GM18502 (cell line): ENCODE results near the gene YIPF3.
"Not testable (repeated sequence)": the region's sequence is repeated elsewhere in the genome, so short reads cannot be mapped to it uniquely, and the experiment has no call there.

ENCODE experiments used
- ATAC-seq: cut with Tn5 transposase; IDR thresholded peaks from one replicate; pipeline ENCODE4 v1.9.1; 2021; ENCODE audit warnings: mild to moderate bottlenecking; ENCODE audit not compliant: unreplicated experiment, poor library complexity

The YIPF3 gene

GRCh38 chr6:43516697-43517504 is at the start of gene YIPF3, which contains the start of gene POLR1C:
Gene YIPF3, minus strand, starts transcription at chr6:43516926. Its CDS starts 119 bp downstream, at chr6:43516807.
Gene POLR1C, plus strand, starts transcription at chr6:43517089. Its CDS starts 21 bp downstream, at chr6:43517110.
- peak; percentile 87 for ATAC-seq

GRCh38 chr6:43559328-43559727 is 42.6 kb upstream of the YIPF3 start:
- no peak for ATAC-seq

GRCh38 chr6:43557620-43558019 is 40.9 kb upstream of the YIPF3 start:
- not testable (repeated sequence) for ATAC-seq

GRCh38 chr6:43547222-43547621 is 30.5 kb upstream of the YIPF3 start:
- ATAC-seq, result no peak

GRCh38 chr6:43544461-43544860 is 27.7 kb upstream of the YIPF3 start:
- no peak for ATAC-seq

GRCh38 chr6:43541774-43542471 is 25.2 kb upstream of the YIPF3 start:
- ATAC-seq, result no peak

- no peak for ATAC-seq
Observed at GRCh38 chr6:43540507-43540906, 23.8 kb upstream of the YIPF3 start.

GRCh38 chr6:43539409-43539808 is 22.7 kb upstream of the YIPF3 start:
- not testable (repeated sequence) for ATAC-seq

- ATAC-seq, result not testable (repeated sequence)
Observed at GRCh38 chr6:43538986-43539385, 22.3 kb upstream of the YIPF3 start.

- no peak for ATAC-seq
Observed at GRCh38 chr6:43532201-43532600, 15.5 kb upstream of the YIPF3 start.

- no peak for ATAC-seq
Observed at GRCh38 chr6:43524483-43524961, 7.8 kb upstream of the YIPF3 start.

- ATAC-seq, result no peak
Observed at GRCh38 chr6:43523284-43523683, 6.6 kb upstream of the YIPF3 start.

- no peak for ATAC-seq
Observed at GRCh38 chr6:43522547-43523261, 6.0 kb upstream of the YIPF3 start.

GRCh38 chr6:43521836-43522235 is 5.1 kb upstream of the YIPF3 start:
- ATAC-seq, result no peak

GRCh38 chr6:43520097-43520496 is 3.4 kb upstream of the YIPF3 start:
- ATAC-seq, result no peak

- ATAC-seq, result no peak
Observed at GRCh38 chr6:43517505-43518357, 1.0 kb upstream of the YIPF3 start.

GRCh38 chr6:43516367-43516696 is 394 bp downstream of the YIPF3 start:
- ATAC-seq, result no peak

GRCh38 chr6:43515808-43516207 is 918 bp downstream of the YIPF3 start:
- ATAC-seq, result no peak

- ATAC-seq, result no peak
Observed at GRCh38 chr6:43511824-43512415, 4.8 kb downstream of the YIPF3 start.

GRCh38 chr6:43510827-43511163 is 5.9 kb downstream of the YIPF3 start:
- no peak for ATAC-seq
